Activated CD4-positive, CD25-positive, alpha-beta regulatory T cell (primary cell): Measurements from ENCODE around the gene ELF2.
A peak's percentile ranks its signal among the peaks of the same experiment; 100 is the strongest.
"Not testable (repeated sequence)": the region's sequence is repeated elsewhere in the genome, so short reads cannot be mapped to it uniquely, and the experiment has no call there.

Source experiments
- DNase-seq, 4 experiments: peaks; one replicate each; lab custom pipeline; 2025; lab: John Stamatoyannopoulos, UW

Gene ELF2

DNA sequence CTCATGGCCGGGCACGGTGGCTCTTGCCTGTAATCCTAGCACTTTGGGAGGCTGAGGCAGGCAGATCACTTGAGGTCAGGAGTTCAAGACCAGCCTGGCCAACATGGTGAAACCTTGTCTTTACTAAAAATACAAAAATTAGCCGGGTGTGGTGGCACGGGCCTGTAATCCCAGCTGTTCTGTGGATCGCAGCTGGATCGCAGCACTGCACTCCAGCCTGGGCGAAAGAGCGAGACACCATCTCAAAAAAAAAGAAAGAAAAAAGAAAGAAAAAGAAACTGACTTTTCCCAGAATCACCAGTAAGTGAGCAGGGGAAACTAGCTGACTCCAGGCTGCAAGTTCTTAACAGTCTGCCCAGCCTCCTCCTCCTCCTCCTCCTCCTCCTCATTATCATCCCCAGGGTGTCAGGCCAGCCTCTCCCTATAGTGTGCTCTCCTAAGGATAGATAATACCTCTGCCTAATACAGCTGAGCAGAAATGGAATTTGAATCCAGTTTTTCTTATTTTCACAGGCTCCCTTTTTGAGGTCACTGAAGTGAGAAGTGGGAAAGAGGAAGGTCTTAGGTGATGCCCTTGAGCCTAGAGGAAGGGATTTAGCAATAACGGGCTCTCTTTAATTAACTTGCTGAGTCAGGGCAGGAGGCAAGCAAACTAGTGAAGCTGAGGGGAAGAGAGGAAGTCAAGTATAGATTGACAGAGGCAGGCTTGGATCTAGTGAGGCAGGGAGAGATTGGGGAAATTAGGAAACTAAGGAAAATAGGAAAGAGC lies 11.8 kb upstream of the ELF2 start:
- no peak for DNase-seq

DNA sequence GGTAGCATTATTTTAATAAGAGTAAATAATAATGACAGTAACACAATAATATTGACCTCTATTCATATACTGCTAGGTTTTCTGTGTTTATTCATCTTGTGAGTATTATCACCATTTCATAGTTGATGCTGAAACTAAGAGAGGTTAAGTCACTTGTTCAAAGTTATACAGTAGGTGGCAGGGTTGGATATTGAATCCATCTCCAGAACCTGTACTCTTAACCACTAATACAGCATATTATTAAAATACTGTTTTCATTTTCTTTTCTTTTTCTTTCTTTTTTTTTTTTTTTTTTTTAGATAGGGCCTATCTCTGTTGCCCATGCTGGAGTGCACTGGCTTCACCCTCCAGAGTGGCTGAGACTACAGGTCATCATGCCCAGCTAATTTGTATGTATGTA lies 7.1 kb upstream of the ELF2 start:
- no peak for DNase-seq

DNA sequence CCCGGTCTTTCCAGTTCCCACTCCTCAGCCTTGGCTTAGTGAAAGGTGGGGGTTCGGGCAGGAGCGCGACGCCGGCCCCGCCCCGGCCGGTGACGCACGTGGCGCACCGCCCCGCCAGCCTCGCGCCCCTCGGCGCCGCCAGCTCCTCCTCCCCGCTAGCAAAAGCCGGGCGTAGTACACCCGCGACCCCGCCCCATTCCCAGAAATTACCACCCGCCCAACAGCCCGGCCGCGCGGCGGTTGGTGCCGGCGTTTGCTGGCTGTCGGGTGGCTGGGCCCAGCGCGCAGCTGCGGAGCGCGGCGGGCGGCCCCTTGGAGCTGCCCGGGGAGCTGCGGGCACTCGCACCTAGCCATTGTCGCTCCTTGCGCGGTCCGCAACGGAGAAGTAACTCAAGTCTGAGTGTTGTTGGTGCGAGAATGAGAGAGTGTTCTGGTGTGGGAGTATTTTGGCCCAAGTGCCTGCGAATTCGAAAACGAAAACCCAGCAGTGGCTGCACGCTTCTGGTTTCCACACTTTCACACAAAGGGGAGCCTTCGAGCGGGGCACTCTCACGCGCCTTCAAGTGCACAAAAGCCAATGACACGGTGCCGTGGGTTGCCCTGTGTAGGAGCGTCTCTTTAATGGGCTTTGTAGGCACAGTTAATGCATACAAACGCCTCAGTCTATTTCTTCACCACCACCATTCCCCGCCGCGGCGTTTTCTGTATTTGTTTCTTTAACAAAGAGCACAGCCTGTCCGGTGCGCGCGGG lies 1.0 kb upstream of the ELF2 start:
- peak; percentile 52 to 82 (median 75) for DNase-seq

DNA sequence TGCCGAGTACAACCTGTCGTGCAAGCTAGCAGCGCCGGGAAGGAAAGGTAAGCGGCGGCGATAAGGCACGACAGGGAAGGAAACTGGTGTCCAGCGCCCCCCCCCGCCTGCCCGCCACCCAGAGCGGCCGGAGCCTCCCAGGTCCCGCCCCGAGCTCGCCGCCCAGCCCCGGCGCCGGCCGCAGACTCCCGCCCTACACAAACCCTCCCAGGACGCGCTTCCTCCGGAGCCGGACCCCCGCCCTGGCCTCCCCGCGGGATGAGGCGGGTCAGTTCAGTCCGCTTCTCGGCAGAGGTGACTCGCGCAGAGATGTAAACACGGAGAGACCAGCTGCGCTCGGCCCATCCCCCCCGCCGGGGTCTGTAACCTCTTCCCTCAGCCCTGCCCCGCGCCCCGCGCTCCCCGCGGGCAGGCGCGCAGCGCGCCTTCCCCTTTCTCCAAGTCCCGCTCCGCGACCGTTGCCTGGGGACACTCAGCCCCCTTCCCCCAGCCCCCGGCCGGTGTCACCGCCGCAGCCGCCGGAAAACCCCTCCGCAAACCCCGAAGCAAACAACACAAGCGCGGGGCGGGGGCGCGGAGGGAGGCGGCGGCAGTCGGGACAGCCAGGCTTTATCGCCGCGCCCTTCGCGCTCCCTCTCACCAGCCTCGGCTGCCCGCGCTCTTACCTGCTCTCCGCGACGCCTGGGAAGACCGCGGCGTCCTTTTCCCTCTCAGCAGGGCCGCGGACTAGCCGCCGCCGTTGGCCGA lies 543 bp downstream of the ELF2 start:
- DNase-seq = peak; percentile 24 to 39 (median 30)

DNA sequence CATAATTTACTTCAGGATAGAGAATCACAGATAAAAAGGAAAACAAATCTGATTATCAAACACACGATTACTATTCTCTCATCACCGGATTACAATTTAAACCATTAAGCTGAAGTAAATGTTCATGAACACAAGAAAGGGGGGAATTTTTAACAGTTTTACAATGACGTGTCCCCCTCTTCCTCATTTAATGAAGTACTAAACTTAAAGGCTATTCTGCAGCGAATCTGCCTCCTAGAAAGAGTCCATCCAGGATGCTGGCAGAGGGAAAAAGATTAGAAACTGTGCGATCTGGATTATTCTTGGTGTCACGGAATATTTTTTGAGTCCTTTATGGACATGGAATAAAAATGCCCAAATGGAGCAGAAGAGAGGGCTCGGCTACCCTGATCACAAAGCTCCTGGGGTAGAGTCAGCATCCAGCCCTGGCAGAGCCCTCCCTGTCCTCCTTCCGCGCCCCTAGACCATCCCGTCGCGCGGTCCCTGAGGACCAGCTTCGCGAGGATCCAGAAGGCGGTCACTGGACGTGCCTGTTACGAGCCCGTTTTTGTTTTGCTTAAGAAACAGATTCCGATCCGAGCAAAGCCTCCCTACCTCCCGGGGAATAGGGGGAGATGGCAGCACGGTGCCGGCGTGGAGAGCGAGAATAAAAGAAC lies 1.2 kb downstream of the ELF2 start:
- no peak for DNase-seq

DNA sequence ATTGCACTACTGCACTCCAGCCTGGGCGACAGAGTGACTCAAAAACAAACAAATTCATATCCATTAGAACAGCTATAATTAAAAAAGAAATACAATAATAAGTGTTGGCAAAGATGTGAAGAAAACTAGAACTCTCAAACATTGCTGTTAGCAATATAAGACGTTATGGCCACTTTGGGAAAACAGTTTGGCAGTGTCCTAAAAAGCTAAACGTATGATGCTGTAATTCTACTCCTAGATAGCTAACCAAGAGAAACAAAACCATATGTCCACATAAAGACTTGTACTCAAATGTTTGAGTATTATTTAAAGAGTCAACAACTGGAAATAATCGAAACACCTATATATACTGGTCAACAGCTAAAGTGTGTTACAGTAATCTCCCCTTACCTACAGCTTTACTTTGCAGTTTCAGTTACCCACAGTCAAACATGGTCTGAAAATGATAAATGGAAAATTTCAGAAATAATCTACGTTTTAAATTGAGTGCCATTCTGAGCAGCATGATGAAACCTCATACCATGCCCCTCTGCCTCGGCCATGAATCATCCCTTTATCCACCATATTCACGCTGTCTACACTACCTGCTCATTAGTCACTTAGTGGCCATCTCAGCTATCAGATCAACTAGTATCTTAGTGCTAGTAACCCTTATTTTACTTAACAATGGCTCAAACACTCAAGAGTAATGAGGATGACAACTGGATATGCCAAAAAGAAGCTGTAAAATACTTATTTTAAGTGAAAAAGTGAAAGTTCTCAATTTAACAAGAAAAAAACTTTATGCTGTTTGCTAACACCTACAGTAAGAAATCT lies 4.9 kb downstream of the ELF2 start:
- peak in 1 of 4 experiments; percentile 1 for DNase-seq

DNA sequence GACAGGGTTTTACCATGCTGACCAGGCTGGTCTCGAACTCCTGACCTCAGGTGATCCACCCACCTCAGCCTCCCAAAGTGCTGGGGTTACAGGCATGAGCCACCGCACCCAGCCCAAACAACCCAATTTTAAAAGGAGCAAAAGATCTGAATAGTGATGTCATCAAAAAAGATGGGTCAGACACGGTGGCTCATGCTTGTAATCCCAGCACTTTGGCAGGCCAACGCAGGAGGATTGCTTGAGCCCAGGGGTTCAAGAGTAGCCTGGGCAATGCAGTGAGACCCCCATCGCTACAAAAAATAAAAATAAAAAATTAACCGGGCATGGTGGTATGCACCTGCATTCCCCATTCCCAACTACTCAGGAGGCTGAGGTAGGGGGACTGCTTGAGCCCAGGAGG lies 6.1 kb downstream of the ELF2 start:
- DNase-seq = no peak

DNA sequence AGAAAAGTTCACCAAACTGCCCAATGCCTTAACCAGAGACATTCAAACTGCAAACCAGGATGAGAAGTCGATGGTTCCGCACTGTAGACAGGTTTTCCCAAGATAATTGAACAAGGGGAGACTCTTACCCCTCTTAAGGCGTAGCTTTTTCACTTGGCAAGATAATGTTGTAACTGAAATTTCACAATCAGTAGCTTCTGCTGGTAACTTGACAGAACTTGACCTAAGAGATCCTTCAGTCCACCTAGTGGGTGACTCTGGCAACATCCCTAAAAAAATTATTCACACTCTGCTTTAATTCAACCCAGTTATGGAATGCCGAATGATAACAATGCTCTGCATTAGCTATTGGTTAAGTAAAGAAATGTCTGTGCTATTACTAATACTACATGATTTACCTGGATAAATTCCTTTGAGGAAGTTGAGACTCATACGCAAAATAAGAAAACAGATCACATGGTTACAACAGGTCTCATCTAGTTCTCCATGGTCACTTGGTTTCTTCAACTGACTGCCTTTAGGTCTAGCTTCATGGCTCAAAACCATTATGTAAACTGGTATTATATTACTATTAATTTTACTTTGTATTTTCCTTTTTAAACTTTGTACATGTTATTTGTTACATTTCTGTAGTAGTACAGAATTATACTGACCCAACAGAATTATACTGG lies 9.1 kb downstream of the ELF2 start:
- DNase-seq = no peak

DNA sequence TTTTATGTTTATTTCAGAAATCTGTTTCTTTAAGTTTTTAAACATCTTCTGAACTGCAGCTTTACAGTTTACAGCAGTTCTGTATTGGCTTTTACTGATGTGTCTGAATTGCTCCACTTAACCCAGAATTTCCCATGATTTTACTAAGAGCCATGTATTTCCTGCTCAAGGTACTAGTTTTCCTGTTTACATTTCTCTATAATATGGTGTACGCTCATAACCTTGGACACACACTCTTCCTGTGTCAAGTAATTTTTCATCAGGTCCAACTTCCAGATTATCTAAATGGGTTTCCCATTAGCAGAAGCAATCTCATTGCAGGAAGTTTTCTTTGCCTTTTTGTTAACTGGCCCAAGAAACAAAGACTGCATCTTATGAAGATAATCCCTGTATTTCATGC lies 12.3 kb downstream of the ELF2 start:
- DNase-seq = no peak

DNA sequence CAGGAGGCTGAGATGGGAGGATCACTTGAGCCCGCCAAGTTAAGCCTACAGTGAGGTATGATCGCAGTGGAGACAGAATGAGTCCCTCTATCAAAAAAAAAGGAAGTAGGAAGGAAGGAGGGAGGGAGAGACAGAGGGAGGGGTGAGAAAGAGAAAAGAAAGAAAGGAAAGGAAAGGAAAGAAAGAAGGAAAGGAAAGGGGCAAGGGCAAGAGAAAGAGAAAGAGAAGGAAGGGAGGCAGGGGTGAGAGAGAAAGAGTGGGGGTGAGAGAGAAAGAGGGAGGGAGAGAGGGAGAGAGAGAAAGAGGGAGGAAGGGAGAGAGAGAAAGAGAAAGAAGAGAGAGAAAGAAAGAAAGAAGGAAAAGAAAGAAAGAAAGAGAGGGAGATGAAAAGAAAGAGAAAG lies 13.2 kb downstream of the ELF2 start:
- DNase-seq = no peak

DNA sequence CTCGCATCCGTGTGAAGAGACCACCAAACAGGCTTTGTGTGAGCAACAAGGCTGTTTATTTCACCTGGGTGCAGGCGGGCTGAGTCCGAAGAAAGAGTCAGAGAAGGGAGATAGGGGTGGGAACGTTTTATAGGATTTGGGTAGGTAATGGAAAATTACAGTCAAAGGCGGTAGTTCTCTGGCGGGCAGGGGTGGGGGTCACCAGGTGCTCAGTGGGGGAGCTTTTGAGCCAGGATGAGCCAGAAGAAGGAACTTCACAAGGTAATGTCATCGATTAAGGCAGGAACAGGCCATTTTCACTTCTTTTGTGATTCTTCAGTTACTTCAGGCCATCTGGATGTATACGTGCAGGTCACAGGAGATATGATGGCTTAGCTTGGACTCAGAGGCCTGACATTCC lies 19.0 kb downstream of the ELF2 start:
- DNase-seq = not testable (repeated sequence)

DNA sequence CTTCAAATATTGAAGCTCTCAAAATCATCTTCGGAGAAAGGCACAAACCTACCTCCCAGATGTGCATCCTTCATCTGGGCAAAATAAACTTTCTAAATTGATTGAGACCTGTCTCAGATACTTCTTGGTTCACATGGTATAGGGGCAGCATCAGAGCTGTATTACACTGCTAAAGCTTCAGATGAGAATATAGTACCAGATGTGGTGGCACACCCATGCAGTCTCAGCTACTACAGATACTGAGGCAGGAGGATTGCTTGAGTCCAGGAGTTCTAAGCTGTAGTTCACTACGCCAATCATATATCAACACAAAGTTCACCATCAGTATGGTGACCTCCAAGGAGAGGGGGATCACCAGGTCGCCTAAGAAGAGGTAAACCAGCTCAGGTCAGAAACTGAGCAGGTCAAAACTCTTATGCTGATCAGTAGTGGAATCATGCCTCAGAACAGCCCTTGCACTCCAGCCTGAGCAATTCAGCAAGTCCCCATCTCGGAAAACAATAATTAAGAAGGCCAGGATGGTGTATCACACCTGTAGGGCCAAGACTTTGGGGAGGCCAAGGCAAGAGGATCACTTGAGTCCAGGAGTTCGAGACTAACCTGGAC lies 22.0 kb downstream of the ELF2 start:
- DNase-seq = no peak

DNA sequence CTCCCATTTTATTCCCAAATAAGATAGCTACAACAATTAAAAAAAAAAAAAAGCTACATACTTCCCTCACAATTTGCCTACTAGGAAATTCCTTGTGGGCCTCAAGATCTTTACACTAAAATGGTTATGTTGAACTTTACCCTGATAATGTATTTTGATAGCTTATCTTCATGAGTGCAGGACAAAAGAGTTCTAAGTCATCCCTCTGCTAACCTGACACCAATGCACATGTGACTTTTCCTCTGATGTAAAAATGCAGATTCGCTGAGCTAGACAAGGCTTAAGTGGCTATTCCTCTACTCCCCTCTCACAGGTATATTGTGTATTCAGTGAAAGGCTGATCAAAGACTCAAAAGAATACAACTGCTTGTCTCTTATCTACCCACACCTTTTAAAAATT lies 22.5 kb downstream of the ELF2 start:
- DNase-seq = no peak

DNA sequence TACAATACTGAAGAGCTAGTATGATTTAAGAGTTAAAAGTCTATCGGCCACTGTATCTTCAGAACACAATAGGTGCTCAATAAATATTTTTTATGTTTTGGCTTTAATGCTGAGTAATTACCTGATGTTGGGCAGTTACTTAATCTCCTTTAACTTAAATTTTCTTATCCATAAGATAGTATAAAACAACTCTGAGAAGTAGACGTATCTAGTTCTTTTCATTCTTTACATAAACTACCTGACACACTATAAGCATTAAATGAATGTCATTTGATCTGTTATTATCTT lies 22.9 kb downstream of the ELF2 start:
- no peak for DNase-seq

DNA sequence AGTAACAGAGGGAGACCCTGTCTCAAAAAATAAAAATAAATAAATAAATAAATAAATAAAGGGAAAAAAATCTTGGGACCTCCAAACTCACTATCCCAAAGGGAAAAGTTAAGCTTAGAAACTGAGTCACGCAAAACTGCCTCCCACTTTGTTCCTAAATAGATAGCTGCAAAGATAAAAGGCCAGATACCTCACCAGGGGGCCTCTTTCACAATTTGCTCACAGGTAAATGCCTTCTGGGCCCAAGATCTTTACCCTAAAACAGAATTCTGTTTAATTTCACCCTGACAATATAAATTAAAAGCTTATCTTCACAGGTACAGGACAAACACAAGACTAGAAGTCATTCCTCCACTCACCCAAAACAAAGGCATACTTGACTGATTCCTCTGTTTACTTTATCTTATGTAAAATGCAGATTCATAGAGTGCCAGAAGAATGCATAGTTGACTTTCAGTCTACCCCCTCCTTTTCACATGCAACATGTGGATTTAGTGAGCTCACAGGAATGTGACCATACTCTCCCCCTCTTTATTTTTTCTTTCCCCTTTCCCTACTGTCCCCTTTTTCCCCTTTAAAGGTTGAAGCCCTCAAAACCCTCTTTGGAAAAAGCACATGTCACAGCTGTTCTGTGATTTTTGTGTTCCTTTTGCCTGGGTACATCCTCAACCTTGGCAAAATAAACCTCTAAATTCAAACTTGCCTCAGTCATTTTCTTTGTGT lies 23.4 kb downstream of the ELF2 start:
- DNase-seq = no peak

DNA sequence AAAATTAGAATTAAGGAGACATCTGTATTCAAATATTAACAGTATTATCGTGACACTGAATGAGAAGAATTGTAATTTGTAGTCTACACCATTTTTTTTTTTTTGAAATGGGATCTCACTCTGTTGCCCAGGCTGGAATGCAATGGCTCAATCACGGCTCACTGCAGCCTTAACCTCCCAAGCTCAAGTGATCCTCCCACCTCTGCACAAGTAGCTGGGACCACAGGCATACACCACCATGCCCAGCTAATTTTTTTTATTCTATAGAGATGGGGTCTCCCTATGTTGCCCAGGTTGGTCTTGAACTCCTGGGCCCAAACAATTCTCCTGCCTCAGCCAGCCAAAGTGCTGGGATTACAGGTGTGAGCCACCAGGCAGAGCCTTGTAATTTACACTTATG lies 24.8 kb downstream of the ELF2 start:
- DNase-seq = no peak

DNA sequence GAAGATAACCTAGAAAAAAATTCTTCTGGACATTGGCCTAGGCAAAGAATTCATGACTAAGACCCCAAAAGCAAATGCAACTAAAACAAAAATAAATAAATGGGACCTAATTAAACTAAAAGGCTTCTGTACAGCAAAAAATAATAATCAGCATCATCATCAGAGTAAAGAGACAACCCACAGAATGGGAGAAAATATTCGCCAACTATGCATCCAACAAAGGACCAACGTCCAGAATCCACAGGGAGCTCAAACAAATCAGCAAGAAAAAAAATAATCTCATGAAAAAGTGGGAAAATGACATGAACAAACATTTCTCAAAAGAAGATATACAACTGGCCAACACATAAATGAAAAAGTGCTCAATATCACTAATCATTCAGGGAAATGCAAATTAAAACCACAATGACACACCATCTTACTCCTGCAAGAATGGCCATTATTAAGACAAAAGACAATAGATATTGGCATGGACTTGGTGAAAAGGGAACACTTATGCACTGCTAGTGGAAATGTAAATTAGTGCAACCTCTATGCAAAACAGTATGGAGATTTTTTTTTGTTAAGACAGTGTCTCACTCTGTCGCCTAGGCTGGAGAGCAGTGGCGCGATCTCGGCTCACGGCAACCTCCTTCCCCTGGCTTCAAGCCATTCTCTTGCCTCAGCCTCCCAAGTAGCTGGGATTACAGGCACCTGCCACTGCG lies 29.9 kb downstream of the ELF2 start:
- DNase-seq = no peak

DNA sequence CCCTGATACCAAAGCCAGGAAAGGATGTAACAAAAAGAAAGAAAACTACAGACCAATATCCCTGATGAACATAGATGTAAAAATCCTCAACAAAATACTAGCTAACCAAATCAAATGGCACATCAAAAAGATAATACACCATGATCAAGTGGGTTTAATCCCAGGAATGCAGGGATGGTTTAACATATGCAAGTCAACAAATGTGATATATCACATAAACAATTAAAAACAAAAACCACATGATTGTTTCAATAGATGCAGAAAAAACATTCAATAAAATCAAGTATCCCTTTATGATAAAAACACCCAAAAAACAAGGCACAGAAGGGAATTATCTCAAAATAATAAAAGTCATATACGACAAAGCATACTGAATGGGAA lies 31.5 kb downstream of the ELF2 start:
- DNase-seq = no peak

DNA sequence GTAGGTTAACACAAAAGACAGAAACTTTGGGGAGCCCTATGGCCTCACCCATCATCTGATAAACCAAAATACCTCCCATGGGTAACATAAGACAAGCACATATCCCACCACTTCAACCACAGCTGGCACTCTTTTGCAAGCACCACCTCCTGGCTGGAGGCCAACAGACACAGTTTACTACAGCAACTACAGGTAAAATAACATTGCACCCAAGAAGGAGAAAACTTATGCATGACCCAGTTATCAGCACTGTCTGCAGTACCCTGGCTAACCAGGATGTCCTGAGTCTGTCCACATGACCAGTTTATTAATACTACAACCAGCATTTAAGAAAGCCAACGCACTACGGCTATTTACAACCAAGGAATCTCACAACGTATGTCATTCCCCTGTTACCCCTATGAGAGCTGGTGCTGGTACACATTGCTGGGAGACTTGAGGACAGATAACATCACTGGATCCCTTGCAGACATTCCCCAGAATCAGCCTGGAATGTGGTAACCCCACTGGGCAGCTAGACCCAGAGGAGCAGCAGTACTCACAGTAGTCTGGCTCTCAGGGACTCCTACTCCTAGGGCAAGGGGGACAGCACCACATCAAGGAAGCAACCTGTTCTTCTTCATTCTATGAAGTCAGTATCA lies 32.0 kb downstream of the ELF2 start:
- no peak for DNase-seq
